Measurements from ENCODE around the gene XYLT1. TPM values are rescaled to one million over a fixed set of nuclear protein-coding genes. Genes with fewer than 3 reads are reported as not detected.

XYLT1 gene
- total RNA-seq, 1 experiment from 2014 or later: 12.5 TPM

- Histone ChIP-seq H3K9me3 (no peaks in the 10 kb centered on the region), H3K4me1 (peaks cover 13% of the 10 kb centered on the region), H3K27me3 (replicated peaks; ENCODE audit: control insufficient read depth, insufficient read depth, low read length) (no peaks in the 10 kb centered on the region), H3K4me3 (ENCODE audit: low read depth, low read length) (no peak overlapping the region), H3K36me3 (ENCODE audit: control insufficient read depth, insufficient read depth, low read length) (no peaks in the 10 kb centered on the region)
- intact Hi-C loops (cut with micrococcal nuclease; ENCODE audit: unreplicated experiment): no loop called here
- TF ChIP-seq CTCF (IDR thresholded peaks at IDR 0.05; ENCODE audit: insufficient read depth in 1 of 2, low read depth in 1 of 2, low read length in 1 of 2, severe bottlenecking in 1 of 2, unreplicated experiment in 1 of 2): no peak
- DNase-seq: no peak
- Mint-ChIP-seq H3K27ac (ENCODE audit: unreplicated experiment) (no peak overlapping the region), H3K36me3 (ENCODE audit: insufficient read depth, unreplicated experiment) (no peaks in the 10 kb centered on the region), H3K4me1 (ENCODE audit: low read depth, unreplicated experiment) (peaks cover 6% of the 10 kb centered on the region), H3K27me3 (ENCODE audit: insufficient read depth, unreplicated experiment) (peaks cover 8% of the 10 kb centered on the region), H3K9me3 (ENCODE audit: unreplicated experiment) (no peaks in the 10 kb centered on the region), H3K4me3 (ENCODE audit: unreplicated experiment) (no peak overlapping the region)
- POLR2A ChIA-PET: no interaction called here
- BruUV-seq (replicated peaks): no TSS peak
- CTCF ChIA-PET: no interaction called here
Measured at GRCh38 chr16:17078931-17079631, 391.7 kb downstream of the XYLT1 start.

- Histone ChIP-seq H3K27me3 (replicated peaks; ENCODE audit: control insufficient read depth, insufficient read depth, low read length) (no peaks in the 10 kb centered on the region; the same call in 1 of the 2 replicates), H3K4me3 (ENCODE audit: low read depth, low read length) (no peak overlapping the region), H3K36me3 (ENCODE audit: control insufficient read depth, insufficient read depth, low read length) (no peaks in the 10 kb centered on the region), H3K4me1 (peaks cover under 1% of the 10 kb centered on the region; the same call in 1 of the 2 replicates), H3K9me3 (no peaks in the 10 kb centered on the region)
- POLR2A ChIA-PET: no interaction called here
- BruUV-seq (replicated peaks): no TSS peak
- CTCF ChIA-PET: no interaction called here
- no peak for TF ChIP-seq CTCF (IDR thresholded peaks at IDR 0.05; ENCODE audit: insufficient read depth in 1 of 2, low read depth in 1 of 2, low read length in 1 of 2, severe bottlenecking in 1 of 2, unreplicated experiment in 1 of 2)
- Mint-ChIP-seq H3K4me3 (ENCODE audit: unreplicated experiment) (no peak overlapping the region), H3K27me3 (ENCODE audit: insufficient read depth, unreplicated experiment) (peaks cover 8% of the 10 kb centered on the region), H3K4me1 (ENCODE audit: low read depth, unreplicated experiment) (no peaks in the 10 kb centered on the region), H3K36me3 (ENCODE audit: insufficient read depth, unreplicated experiment) (no peaks in the 10 kb centered on the region), H3K9me3 (ENCODE audit: unreplicated experiment) (no peaks in the 10 kb centered on the region), H3K27ac (ENCODE audit: unreplicated experiment) (no peak overlapping the region)
- DNase-seq: no peak
- intact Hi-C loops (cut with micrococcal nuclease; ENCODE audit: unreplicated experiment): no loop called here
Measured at GRCh38 chr16:17076818-17077498, 393.8 kb downstream of the XYLT1 start.

GRCh38 chr16:17076092-17076754 lies 394.5 kb downstream of the XYLT1 start:
- H3K9me3 Mint-ChIP-seq (ENCODE audit: unreplicated experiment): no peaks in the 10 kb centered on the region
- no peaks in the 10 kb centered on the region for H3K36me3 Mint-ChIP-seq (ENCODE audit: insufficient read depth, unreplicated experiment)
- Histone ChIP-seq H3K36me3 (ENCODE audit: control insufficient read depth, insufficient read depth, low read length) (no peaks in the 10 kb centered on the region), H3K27me3 (replicated peaks; ENCODE audit: control insufficient read depth, insufficient read depth, low read length) (no peaks in the 10 kb centered on the region; the same call in 1 of the 2 replicates), H3K4me3 (ENCODE audit: low read depth, low read length) (no peak overlapping the region), H3K4me1 (no peaks in the 10 kb centered on the region), H3K9me3 (no peaks in the 10 kb centered on the region)
- BruUV-seq (replicated peaks): no TSS peak
- no peak for TF ChIP-seq CTCF (IDR thresholded peaks at IDR 0.05; ENCODE audit: insufficient read depth in 1 of 2, low read depth in 1 of 2, low read length in 1 of 2, severe bottlenecking in 1 of 2, unreplicated experiment in 1 of 2)
- intact Hi-C loops (cut with micrococcal nuclease; ENCODE audit: unreplicated experiment): no loop called here
- POLR2A ChIA-PET: no interaction called here
- H3K4me1 Mint-ChIP-seq (ENCODE audit: low read depth, unreplicated experiment): no peaks in the 10 kb centered on the region
- CTCF ChIA-PET: no interaction called here
- H3K27ac Mint-ChIP-seq (ENCODE audit: unreplicated experiment): no peak overlapping the region
- peaks cover 8% of the 10 kb centered on the region for H3K27me3 Mint-ChIP-seq (ENCODE audit: insufficient read depth, unreplicated experiment)
- H3K4me3 Mint-ChIP-seq (ENCODE audit: unreplicated experiment): no peak overlapping the region
- no peak for DNase-seq
